HEK293 (cell line): Measurements from ENCODE around the gene NFIX.
"Not testable (repeated sequence)": the region's sequence is repeated elsewhere in the genome, so short reads cannot be mapped to it uniquely, and the experiment has no call there.

Source experiments
- CTCF ChIA-PET: fragments of 350-600 bp; formaldehyde crosslinking; extraction: SDS; loops from one replicate; lab custom pipeline; 2021; ENCODE audit warnings: antibody characterized with exemption; lab: Yijun Ruan, JAX
- POLR2A ChIA-PET: fragments of 300-600 bp; formaldehyde crosslinking; extraction: SDS; loops from one replicate; lab custom pipeline; 2020; ENCODE audit warnings: antibody characterized with exemption, inconsistent platforms; lab: Yijun Ruan, JAX
- H3K27ac ChIP-seq: fragments of 200-500 bp; sonication (Bioruptor generic); 2 replicates; pipeline ENCODE4 v1.5.1; 2014; ENCODE audit warnings: low read depth, low read length, control low read depth, inconsistent platforms; ENCODE audit errors: extremely low read depth
- H3K36me3 ChIP-seq, 2 experiments: fragments of 200-500 bp in 1 of 2; sonication (Bioruptor generic) in 1 of 2; 1 replicate in 1 of 2; 2 replicates in 1 of 2; pipeline ENCODE4 v1.5.1; 2014 to 2017; ENCODE audit warnings: inconsistent platforms in 2 of 2, low read length in 2 of 2; ENCODE audit not compliant: control insufficient read depth in 2 of 2, insufficient read depth in 1 of 2
- H3K4me1 ChIP-seq: fragments of 200-500 bp; sonication (Bioruptor generic); 2 replicates; pipeline ENCODE4 v1.5.1; 2014; ENCODE audit warnings: mild to moderate bottlenecking, low read length, inconsistent platforms; ENCODE audit not compliant: control insufficient read depth, insufficient read depth
- H3K4me3 ChIP-seq: 2 replicates; pipeline ENCODE4 v1.5.1; 2011; ENCODE audit warnings: low read depth, mild to moderate bottlenecking, control low read depth, low read length, moderate library complexity
- H3K9me3 ChIP-seq: fragments of 200-500 bp; sonication (Bioruptor generic); 2 replicates; pipeline ENCODE4 v1.5.1; 2014; ENCODE audit warnings: low read depth, low read length, inconsistent platforms; ENCODE audit not compliant: control insufficient read depth, insufficient read depth
- EGR2 ChIP-seq: fragments of 450-650 bp; formaldehyde crosslinking; IDR thresholded peaks from 2 replicates; pipeline ENCODE4 v1.5.1; 2016; ENCODE audit warnings: low read depth, missing biosample characterization, missing genetic modification characterization
- KLF1 ChIP-seq: fragments of 450-650 bp; formaldehyde crosslinking; IDR thresholded peaks from 2 replicates; pipeline ENCODE4 v1.5.1; 2016; ENCODE audit warnings: missing biosample characterization, missing genetic modification characterization
- KLF16 ChIP-seq: fragments of 450-650 bp; formaldehyde crosslinking; IDR thresholded peaks from 2 replicates; pipeline ENCODE4 v1.5.1; 2017; ENCODE audit warnings: missing biosample characterization, missing genetic modification characterization
- KLF7 ChIP-seq: fragments of 450-650 bp; formaldehyde crosslinking; IDR thresholded peaks from 2 replicates; pipeline ENCODE4 v1.5.1; 2016; ENCODE audit warnings: missing biosample characterization, missing genetic modification characterization, borderline replicate concordance
- SP7 ChIP-seq: fragments of 450-650 bp; formaldehyde crosslinking; IDR thresholded peaks from 2 replicates; pipeline ENCODE4 v1.5.1; 2016; ENCODE audit warnings: missing biosample characterization, missing genetic modification characterization
- ZBTB8A ChIP-seq: fragments of 450-650 bp; formaldehyde crosslinking; IDR thresholded peaks from 2 replicates; pipeline ENCODE4 v1.5.1; 2016; ENCODE audit warnings: missing biosample characterization, missing genetic modification characterization
- ZEB2 ChIP-seq: fragments of 450-650 bp; formaldehyde crosslinking; IDR thresholded peaks from 2 replicates; pipeline ENCODE4 v1.5.1; 2016; ENCODE audit warnings: missing biosample characterization, missing genetic modification characterization
- ZNF2 ChIP-seq: fragments of 450-650 bp; formaldehyde crosslinking; IDR thresholded peaks from 2 replicates; pipeline ENCODE4 v1.5.1; 2016; ENCODE audit warnings: missing biosample characterization, missing genetic modification characterization
- ZNF324 ChIP-seq: fragments of 450-650 bp; formaldehyde crosslinking; IDR thresholded peaks from 2 replicates; pipeline ENCODE4 v1.5.1; 2016; ENCODE audit warnings: missing biosample characterization, missing genetic modification characterization
- ZNF623 ChIP-seq: fragments of 450-650 bp; formaldehyde crosslinking; IDR thresholded peaks from 2 replicates; pipeline ENCODE4 v1.5.1; 2016; ENCODE audit warnings: missing biosample characterization, missing genetic modification characterization
- ZNF664 ChIP-seq: fragments of 450-650 bp; formaldehyde crosslinking; IDR thresholded peaks from 2 replicates; pipeline ENCODE4 v1.5.1; 2016; ENCODE audit warnings: missing biosample characterization, missing genetic modification characterization
- ZXDB ChIP-seq: fragments of 450-650 bp; formaldehyde crosslinking; IDR thresholded peaks from 2 replicates; pipeline ENCODE4 v1.5.1; 2016; ENCODE audit warnings: missing biosample characterization, missing genetic modification characterization
- TF ChIP-seq, protein P1 (sequence below): fragments of 450-650 bp; formaldehyde crosslinking; conservative IDR thresholded peaks from 2 replicates; pipeline ENCODE4 v1.5.1; 2016; ENCODE audit warnings: low read depth, missing biosample characterization, missing genetic modification characterization
- TF ChIP-seq, protein P2 (sequence below): fragments of 450-650 bp; formaldehyde crosslinking; IDR thresholded peaks from 2 replicates; pipeline ENCODE4 v1.5.1; 2016; ENCODE audit warnings: missing biosample characterization, missing genetic modification characterization
- TF ChIP-seq, protein P3 (sequence below): fragments of 450-650 bp; formaldehyde crosslinking; IDR thresholded peaks from 2 replicates; pipeline ENCODE4 v1.5.1; 2016; ENCODE audit warnings: missing biosample characterization, missing genetic modification characterization
- TF ChIP-seq, protein P4 (sequence below): fragments of 450-650 bp; formaldehyde crosslinking; IDR thresholded peaks from 2 replicates; pipeline ENCODE4 v1.5.1; 2016; ENCODE audit warnings: missing biosample characterization, missing genetic modification characterization

Gene NFIX

DNA sequence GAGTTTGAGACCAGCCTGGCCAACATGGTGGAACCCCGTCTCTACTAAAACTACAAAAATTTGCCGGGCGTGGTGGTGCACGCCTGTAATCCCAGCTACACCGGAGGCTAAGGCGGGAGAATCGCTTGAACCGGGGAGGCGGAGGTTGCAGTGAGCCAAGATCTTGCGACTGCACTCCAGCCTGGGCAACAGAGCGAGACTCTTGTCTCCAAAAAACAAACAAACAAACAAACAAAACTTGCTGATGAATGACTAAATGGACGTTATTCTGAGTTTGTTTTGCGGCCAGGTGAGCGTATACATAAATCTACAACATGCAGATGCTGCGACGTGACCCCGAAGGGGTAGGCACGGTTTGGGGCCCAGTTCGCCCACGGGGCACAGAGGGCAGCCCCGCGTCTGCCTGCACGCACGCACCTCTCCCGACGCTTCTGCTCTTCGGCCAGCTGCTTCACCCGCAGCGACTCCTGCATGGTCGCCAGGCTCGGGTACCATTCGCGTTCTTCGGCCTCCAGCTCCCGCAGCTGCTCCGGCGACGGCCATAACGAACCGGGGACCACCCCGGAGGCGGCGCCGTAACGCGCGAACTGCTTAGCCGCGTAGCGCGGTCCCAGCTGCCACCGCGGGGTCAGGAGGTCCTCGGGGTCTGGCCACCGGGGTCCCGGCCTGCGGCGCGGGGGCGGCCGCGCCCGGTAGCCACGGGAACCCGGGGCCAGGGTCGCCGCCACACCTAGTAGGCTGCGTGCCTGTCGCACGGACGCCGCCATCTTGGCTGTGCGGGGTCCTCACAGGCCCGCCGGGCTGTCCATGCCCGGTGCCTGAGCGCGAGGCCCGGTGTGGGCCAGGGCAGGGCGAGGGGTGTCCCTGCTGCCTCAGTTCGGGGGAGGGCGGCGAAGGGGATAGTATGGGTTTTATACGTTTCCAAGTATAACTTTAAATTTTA lies 38.6 kb upstream of the NFIX start, which contains the start of gene GADD45GIP1 (continued):
- TF ChIP-seq, protein P1, sequence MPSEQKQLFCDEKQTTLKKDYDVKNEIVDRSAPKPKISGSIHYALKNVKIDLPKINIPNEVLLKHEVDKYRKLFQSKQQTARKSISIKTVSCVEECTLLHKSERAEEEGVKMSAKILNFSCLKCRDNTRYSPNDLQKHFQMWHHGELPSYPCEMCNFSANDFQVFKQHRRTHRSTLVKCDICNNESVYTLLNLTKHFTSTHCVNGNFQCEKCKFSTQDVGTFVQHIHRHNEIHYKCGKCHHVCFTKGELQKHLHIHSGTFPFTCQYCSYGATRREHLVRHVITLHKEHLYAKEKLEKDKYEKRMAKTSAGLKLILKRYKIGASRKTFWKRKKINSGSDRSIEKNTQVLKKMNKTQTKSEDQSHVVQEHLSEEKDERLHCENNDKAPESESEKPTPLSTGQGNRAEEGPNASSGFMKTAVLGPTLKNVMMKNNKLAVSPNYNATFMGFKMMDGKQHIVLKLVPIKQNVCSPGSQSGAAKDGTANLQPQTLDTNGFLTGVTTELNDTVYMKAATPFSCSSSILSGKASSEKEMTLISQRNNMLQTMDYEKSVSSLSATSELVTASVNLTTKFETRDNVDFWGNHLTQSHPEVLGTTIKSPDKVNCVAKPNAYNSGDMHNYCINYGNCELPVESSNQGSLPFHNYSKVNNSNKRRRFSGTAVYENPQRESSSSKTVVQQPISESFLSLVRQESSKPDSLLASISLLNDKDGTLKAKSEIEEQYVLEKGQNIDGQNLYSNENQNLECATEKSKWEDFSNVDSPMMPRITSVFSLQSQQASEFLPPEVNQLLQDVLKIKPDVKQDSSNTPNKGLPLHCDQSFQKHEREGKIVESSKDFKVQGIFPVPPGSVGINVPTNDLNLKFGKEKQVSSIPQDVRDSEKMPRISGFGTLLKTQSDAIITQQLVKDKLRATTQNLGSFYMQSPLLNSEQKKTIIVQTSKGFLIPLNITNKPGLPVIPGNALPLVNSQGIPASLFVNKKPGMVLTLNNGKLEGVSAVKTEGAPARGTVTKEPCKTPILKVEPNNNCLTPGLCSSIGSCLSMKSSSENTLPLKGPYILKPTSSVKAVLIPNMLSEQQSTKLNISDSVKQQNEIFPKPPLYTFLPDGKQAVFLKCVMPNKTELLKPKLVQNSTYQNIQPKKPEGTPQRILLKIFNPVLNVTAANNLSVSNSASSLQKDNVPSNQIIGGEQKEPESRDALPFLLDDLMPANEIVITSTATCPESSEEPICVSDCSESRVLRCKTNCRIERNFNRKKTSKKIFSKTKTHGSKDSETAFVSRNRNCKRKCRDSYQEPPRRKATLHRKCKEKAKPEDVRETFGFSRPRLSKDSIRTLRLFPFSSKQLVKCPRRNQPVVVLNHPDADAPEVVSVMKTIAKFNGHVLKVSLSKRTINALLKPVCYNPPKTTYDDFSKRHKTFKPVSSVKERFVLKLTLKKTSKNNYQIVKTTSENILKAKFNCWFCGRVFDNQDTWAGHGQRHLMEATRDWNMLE (tag by site-specific recombination) = 0 out of 2 replicates have a peak, but pooled peaks have one; percentile 31

DNA sequence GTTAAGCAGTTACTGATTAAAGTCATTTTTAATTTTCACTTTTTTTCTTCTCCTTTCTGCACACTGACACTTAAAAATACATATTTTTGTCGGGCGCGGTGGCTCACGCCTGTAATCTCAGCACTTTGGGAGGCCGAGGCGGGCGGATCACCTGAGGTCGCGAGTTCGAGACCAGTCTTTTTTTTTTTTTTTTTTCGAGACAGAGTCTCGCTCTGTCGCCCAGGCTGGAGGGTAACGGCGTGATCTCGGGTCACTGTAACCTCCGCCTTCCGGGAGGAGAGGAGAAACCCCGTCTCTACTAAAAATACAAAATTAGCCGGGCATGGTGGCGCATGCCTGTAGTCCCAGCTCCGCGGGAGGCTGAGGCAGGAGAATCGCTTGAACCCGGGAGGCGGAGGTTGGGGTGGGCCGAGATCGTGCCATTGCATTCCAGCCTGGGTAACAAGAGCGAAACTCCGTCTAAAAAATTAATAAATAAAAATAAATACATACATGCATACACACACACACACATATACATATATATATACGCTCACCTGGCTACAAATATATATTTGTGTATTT lies 37.8 kb upstream of the NFIX start:
- H3K27ac ChIP-seq = peak overlapping the region; percentile 63
- POLR2A ChIA-PET = interaction anchor here (1.0 to 1.9 kb wide), 2 partner anchors 11 to 66 kb away, joined by 3 to 5 read pairs; partner anchors contain the start of gene GCDH
- H3K4me1 ChIP-seq = peaks cover 10% of the 10 kb centered on the region
- peak overlapping the region; percentile 74 for H3K4me3 ChIP-seq
- TF ChIP-seq ZNF324 (tag by site-specific recombination) (peak; percentile 64; the same call in 1 of the 2 replicates), KLF16 (peak; percentile 29; the same call in 1 of the 2 replicates), ZNF664 (tag by site-specific recombination) (peak; percentile 74; the same call in 1 of the 2 replicates), ZXDB (tag by site-specific recombination) (peak; percentile 11; the same call in 1 of the 2 replicates), ZNF623 (0 out of 2 replicates have a peak, but pooled peaks have one; percentile 7), KLF1 (tag by site-specific recombination) (peak; percentile 50; the same call in 1 of the 2 replicates), KLF7 (0 out of 2 replicates have a peak, but pooled peaks have one; percentile 57), EGR2 (tag by site-specific recombination) (peak; percentile 3; the same call in 1 of the 2 replicates), SP7 (peak; percentile 33; the same call in 1 of the 2 replicates), ZBTB8A (tag by site-specific recombination) (peak; percentile 62; the same call in 1 of the 2 replicates), ZEB2 (tag by site-specific recombination) (peak; percentile 48; the same call in 1 of the 2 replicates), ZNF2 (peak; percentile 63)
- TF ChIP-seq, protein P2, sequence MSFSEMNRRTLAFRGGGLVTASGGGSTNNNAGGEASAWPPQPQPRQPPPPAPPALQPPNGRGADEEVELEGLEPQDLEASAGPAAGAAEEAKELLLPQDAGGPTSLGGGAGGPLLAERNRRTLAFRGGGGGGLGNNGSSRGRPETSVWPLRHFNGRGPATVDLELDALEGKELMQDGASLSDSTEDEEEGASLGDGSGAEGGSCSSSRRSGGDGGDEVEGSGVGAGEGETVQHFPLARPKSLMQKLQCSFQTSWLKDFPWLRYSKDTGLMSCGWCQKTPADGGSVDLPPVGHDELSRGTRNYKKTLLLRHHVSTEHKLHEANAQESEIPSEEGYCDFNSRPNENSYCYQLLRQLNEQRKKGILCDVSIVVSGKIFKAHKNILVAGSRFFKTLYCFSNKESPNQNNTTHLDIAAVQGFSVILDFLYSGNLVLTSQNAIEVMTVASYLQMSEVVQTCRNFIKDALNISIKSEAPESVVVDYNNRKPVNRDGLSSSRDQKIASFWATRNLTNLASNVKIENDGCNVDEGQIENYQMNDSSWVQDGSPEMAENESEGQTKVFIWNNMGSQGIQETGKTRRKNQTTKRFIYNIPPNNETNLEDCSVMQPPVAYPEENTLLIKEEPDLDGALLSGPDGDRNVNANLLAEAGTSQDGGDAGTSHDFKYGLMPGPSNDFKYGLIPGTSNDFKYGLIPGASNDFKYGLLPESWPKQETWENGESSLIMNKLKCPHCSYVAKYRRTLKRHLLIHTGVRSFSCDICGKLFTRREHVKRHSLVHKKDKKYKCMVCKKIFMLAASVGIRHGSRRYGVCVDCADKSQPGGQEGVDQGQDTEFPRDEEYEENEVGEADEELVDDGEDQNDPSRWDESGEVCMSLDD = 0 out of 2 replicates have a peak, but pooled peaks have one; percentile 23
- TF ChIP-seq, protein P3, sequence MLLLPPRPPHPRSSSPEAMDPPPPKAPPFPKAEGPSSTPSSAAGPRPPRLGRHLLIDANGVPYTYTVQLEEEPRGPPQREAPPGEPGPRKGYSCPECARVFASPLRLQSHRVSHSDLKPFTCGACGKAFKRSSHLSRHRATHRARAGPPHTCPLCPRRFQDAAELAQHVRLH (tag by site-specific recombination) = peak; percentile 90
- TF ChIP-seq, protein P4, sequence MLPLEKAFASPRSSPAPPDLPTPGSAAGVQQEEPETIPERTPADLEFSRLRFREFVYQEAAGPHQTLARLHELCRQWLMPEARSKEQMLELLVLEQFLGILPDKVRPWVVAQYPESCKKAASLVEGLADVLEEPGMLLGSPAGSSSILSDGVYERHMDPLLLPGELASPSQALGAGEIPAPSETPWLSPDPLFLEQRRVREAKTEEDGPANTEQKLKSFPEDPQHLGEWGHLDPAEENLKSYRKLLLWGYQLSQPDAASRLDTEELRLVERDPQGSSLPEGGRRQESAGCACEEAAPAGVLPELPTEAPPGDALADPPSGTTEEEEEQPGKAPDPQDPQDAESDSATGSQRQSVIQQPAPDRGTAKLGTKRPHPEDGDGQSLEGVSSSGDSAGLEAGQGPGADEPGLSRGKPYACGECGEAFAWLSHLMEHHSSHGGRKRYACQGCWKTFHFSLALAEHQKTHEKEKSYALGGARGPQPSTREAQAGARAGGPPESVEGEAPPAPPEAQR (tag by site-specific recombination) = 0 out of 2 replicates have a peak, but pooled peaks have one; percentile 8
- H3K9me3 ChIP-seq = not testable (repeated sequence)
- CTCF ChIA-PET = interaction anchor here (5.5 kb wide), 1 partner anchor 9 kb away, joined by 48 read pairs; no protein-coding TSS in a partner anchor
- peaks cover 8 to 28% of the 10 kb centered on the region in 2 experiments; a peak in 2 of 3 replicates for H3K36me3 ChIP-seq
